SU-DHL-6 (cell line): ENCODE data around the gene P2RY6.

ENCODE experiments used
- CTCF ChIP-seq: fragments of 200-600 bp; sonication (generic); IDR thresholded peaks from one replicate; pipeline ENCODE4 v1.5.1; 2017; ENCODE audit warnings: antibody characterized with exemption, mild to moderate bottlenecking, low read length, moderate library complexity; ENCODE audit not compliant: insufficient read depth, poor library complexity, severe bottlenecking
- EZH2phosphoT487 ChIP-seq: fragments of 200-600 bp; sonication (generic), shearing (Covaris generic); conservative IDR thresholded peaks from 2 replicates; pipeline ENCODE4 v1.6.1; 2018; ENCODE audit warnings: mild to moderate bottlenecking, antibody characterized with exemption, low read length, moderate library complexity, mixed read lengths

DNA sequence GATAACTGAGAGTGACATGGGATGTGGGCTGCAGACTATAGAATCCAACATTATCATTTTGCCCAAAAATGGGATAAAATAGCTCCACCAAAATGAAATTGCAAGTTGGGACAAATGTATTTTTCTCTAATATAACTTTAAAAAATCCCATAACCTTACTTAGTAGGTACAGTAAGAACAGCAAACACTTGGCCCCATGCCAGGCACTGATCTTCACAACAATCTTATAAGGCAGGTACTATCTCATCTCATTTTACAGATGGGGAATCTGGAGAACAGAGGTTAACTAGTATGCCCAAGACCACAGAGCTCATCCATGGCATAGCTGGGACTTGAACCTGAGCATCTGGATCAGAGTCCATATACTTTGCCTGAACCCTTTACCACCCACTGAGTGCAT lies 22.5 kb downstream of the P2RY6 start:
- no peak for TF ChIP-seq CTCF
- TF ChIP-seq EZH2phosphoT487 = no peak
